Measurements from ENCODE around the gene TTC3.

The TTC3 gene

GRCh38 chr21:37202221-37203110 is 129.4 kb downstream of the TTC3 start:
- no peaks in the 10 kb centered on the region for H3K9me3 Mint-ChIP-seq
- no peaks in the 10 kb centered on the region for H3K4me1 Mint-ChIP-seq
- TF ChIP-seq CTCF (IDR thresholded peaks at IDR 0.05; ENCODE audit: unreplicated experiment in 3 of 3) = no peak

GRCh38 chr21:37204580-37204979 is 131.5 kb downstream of the TTC3 start:
- no peaks in the 10 kb centered on the region for H3K27me3 Mint-ChIP-seq (ENCODE audit: low read depth)
- H3K9me3 Mint-ChIP-seq = peaks cover 5% of the 10 kb centered on the region
- peak overlapping the region in 1 of 3 experiments; percentile 12 for H3K27ac Mint-ChIP-seq

More at GRCh38 chr21:37202221-37203110, 129.4 kb downstream of the TTC3 start:
- Mint-ChIP-seq H3K4me3 (no peak overlapping the region), H3K27me3 (ENCODE audit: low read depth) (no peaks in the 10 kb centered on the region), H3K27ac (no peak overlapping the region), H3K36me3 (ENCODE audit: low read depth) (peaks cover 89% of the 10 kb centered on the region)

GRCh38 chr21:37206496-37206895 is 133.4 kb downstream of the TTC3 start:
- Mint-ChIP-seq H3K36me3 (ENCODE audit: low read depth) (peaks cover 52% of the 10 kb centered on the region), H3K9me3 (peaks cover 9% of the 10 kb centered on the region), H3K4me3 (no peak overlapping the region), H3K27ac (no peak overlapping the region), H3K27me3 (ENCODE audit: low read depth) (no peaks in the 10 kb centered on the region), H3K4me1 (no peaks in the 10 kb centered on the region)
- TF ChIP-seq CTCF (IDR thresholded peaks at IDR 0.05; ENCODE audit: unreplicated experiment in 3 of 3) = no peak

More at GRCh38 chr21:37204580-37204979, 131.5 kb downstream of the TTC3 start:
- no peak overlapping the region for H3K4me3 Mint-ChIP-seq
- no peak for TF ChIP-seq CTCF (IDR thresholded peaks at IDR 0.05; ENCODE audit: unreplicated experiment in 3 of 3)
- H3K4me1 Mint-ChIP-seq = no peaks in the 10 kb centered on the region
- H3K36me3 Mint-ChIP-seq (ENCODE audit: low read depth) = peaks cover 68% of the 10 kb centered on the region

DNA sequence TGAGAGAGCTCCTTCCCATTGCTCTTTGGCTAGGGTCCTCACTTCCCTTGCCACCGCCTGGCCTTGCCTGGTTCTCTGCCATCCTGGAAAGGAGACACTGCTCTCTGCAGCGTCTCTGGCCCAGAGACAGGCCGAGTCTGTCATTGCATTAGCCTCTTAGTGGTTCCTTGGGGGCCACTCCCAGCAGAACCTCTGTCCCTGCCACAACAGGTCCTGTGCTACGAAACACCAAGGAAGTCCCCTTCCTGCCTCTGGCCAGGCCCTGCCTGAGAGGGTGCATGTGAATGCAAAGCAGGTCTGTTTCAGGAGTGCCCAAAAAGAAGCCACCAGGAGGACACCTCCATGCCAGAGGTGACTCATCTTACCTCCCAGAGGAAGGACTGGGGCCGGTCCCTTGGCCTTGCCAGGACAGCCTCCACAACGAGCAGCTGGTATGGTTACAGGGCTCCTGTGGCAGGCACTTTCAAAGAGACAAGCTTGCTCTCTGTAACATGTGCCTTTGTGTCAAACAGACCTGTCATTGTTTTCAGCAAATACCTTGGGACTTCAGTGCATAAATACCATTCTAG is 134.5 kb downstream of the TTC3 start:
- Mint-ChIP-seq H3K27me3 (ENCODE audit: low read depth) (no peaks in the 10 kb centered on the region), H3K4me1 (no peaks in the 10 kb centered on the region), H3K27ac (peak overlapping the region in 1 of 3 experiments; percentile 69), H3K9me3 (peaks cover 14% of the 10 kb centered on the region), H3K4me3 (no peak overlapping the region), H3K36me3 (ENCODE audit: low read depth) (peaks cover 41% of the 10 kb centered on the region)
- TF ChIP-seq CTCF (IDR thresholded peaks at IDR 0.05; ENCODE audit: unreplicated experiment in 3 of 3) = no peak

DNA sequence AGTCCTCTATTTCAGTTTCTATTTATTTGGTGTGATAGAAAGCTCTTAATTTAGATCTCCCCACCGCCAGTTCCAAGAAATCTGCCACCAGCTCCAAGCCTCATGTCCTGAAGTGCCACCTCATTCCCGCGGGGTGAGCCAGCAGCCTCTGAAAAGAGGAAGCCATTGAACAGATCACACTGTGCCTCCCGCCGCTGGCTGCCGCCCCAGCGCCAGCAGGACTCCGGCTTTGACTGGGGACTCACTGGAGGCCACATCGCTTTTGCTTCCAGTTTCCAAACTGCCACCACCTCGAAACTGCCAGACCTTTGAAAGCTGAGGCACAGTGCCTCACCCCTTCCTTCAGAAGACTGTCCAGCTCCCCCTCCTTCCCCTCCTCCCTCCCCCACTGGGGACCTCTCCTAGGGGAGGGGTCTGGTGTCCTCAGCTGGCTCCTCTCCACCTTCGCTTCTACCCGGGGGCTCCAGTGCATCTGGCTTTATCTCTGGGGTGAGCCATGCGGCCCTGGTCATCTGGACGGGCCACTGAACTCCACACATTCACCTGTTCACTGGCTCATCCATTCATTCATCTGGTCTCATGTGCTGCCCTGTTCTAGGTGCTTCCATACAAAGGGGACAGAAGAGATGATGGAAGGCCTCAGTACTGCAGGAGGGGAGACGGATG is 135.1 kb downstream of the TTC3 start:
- no peak for TF ChIP-seq CTCF (IDR thresholded peaks at IDR 0.05; ENCODE audit: unreplicated experiment in 3 of 3)
- H3K4me3 Mint-ChIP-seq = no peak overlapping the region
- no peaks in the 10 kb centered on the region for H3K27me3 Mint-ChIP-seq (ENCODE audit: low read depth)
- H3K4me1 Mint-ChIP-seq = no peaks in the 10 kb centered on the region
- H3K9me3 Mint-ChIP-seq = peaks cover 14% of the 10 kb centered on the region
- peaks cover 35% of the 10 kb centered on the region for H3K36me3 Mint-ChIP-seq (ENCODE audit: low read depth)
- peak overlapping the region in 2 of 3 experiments; percentile 21 to 69 for H3K27ac Mint-ChIP-seq

Measured in nephron (organoid).